GM12801 (cell line): Measurements from ENCODE around the gene NRSN1.

ENCODE experiments used
- TF ChIP-seq, protein P1 (sequence below): IDR thresholded peaks from one replicate; pipeline ENCODE4 v1.5.1; 2011; ENCODE audit warnings: control low read depth; ENCODE audit not compliant: insufficient read length; ENCODE audit errors: extremely low read depth

The NRSN1 gene

DNA sequence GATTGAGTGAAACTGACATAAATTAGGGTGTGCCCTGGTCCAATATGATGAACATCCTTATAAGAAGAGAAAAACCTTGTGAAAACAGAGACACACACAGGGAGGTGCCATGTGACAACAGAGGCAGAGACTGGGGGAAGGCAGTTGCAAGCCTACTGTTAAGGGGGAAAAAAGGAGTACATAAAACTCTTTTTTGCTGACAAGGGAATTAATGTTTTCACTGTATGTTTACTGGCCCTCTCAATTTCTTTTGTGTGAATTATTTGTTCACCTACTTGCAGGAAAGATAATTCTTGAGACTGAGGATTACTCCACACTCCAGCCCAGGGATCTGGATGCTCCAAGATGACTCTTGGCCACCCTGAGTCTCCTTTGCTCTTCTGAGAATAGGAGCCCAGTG, 12.1 kb upstream of the NRSN1 start:
- TF ChIP-seq, protein P1, sequence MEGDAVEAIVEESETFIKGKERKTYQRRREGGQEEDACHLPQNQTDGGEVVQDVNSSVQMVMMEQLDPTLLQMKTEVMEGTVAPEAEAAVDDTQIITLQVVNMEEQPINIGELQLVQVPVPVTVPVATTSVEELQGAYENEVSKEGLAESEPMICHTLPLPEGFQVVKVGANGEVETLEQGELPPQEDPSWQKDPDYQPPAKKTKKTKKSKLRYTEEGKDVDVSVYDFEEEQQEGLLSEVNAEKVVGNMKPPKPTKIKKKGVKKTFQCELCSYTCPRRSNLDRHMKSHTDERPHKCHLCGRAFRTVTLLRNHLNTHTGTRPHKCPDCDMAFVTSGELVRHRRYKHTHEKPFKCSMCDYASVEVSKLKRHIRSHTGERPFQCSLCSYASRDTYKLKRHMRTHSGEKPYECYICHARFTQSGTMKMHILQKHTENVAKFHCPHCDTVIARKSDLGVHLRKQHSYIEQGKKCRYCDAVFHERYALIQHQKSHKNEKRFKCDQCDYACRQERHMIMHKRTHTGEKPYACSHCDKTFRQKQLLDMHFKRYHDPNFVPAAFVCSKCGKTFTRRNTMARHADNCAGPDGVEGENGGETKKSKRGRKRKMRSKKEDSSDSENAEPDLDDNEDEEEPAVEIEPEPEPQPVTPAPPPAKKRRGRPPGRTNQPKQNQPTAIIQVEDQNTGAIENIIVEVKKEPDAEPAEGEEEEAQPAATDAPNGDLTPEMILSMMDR = no peak

DNA sequence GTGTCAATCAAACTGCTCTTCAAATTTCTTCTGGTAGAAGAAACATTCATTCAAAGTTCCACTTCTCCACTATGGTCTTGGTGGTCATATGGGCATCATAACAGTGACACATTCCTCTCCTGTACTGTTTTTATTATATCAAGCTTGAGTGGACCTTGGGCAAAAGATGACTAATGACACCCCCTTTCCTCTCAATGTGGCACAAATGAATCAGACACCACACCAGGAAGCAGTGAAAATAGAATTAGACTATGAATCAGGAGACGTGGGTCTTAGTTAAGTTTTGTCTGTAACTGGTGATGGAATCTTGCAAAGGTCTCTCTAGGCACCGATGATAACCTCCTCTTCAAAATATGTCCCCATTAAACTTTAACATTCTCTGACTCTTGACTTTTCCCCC, 9.0 kb upstream of the NRSN1 start:
- TF ChIP-seq, protein P1 = no peak

DNA sequence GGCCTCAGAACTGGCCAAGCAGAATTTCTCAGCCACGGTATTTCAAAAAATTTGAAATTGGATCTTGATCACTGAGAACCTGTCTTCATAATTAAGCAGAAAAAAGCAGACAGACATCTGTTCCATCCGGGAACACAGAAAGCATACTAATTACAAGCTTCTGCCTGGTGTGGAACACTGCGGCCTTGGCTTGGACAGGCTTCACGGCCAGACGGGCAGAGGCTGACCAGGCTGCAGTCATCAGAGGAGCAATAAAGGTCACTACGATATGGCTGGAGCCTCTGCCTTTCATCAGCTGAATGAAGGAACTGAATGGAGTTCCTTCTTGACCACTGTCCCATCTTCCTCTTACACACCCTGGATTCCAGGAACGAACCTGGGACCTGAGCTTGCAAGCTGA, 3.9 kb upstream of the NRSN1 start:
- TF ChIP-seq, protein P1 = no peak

DNA sequence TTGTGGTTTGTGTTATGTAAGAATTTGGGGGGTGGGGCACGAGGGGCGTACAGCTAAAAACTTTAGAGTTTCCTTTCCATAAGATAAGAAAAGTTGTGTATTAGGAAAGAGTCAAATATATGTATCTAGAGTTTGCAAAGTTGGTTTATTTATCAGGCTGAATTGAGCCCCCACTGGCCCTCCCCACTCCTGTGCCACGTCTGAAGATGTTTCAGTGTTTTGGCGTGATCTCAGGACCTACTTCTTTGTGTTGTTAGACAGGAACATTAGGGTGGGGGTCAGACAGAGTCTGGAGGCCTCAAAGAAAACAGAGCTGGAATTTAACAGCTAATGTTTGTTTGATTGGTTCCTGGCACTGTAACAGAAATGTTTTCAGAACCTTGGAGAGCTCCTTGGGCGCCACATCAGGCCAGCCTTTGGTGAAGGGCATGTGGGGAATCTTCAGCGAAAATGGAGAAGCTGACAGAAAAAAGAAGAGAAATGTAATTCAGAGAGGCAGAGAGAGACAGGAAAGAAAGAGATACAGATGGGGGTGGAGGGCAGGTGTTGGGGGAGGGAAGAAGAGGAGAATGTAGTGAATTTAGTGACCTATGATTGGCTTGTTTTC, 674 bp downstream of the NRSN1 start:
- TF ChIP-seq, protein P1 = no peak

DNA sequence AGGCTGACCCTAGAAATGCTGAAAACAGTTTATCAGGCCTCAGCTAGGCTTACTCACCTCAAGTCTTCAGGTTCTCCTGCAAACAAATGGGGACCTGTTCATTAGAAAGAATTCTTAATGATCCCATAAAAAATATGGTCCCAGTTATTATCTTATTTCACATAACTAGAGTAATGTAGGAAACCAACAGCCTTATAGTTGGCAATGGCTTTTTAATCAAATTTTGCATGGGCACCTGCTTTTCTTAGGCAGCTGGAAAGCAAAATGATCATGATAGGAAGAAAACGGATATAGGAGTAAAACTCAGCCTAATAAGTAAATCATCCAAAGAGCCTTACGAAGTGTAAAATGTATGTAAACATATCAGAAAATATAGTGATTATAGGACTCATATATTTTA, 1.3 kb downstream of the NRSN1 start:
- TF ChIP-seq, protein P1 = no peak

DNA sequence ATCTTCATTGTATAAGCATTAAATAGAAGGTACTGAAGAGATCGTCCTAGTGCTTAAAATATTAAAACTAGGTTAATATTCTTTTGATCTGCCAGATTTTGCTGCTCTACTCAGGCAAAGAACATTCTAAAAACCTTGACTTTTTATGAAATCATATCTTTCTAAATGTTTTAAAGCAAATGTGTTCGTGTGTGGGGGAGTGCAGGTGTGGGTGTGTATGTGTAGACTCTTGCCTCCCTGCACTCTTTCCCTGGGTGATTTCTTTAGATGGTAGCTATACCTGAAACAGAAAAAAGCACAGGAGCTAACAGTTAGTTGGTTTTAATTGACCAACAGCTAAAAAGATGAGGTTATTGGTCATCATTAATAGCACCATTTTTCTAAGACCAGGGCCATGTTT, 5.7 kb downstream of the NRSN1 start:
- TF ChIP-seq, protein P1 = no peak

DNA sequence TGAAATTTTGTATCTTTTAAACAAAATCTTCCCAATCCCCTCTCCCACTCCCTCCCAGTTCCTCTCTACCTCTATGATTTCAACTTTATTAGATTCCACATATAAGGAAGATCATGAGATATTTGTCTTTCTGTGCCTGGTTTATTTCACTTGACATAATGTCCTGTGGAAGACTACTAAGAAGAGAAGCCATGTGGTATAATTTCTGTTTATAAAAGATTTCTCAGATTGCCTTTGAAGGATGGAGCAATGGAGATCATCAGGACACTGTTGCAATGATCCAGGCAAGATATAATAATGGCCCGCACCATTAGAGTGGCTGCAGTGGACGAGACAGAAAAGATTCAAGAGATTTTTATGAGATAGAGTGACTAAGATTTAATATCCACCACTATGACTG, 13.1 kb downstream of the NRSN1 start:
- TF ChIP-seq, protein P1 = no peak
